ENCODE measurements around the gene TAF15.

TAF15 gene

DNA sequence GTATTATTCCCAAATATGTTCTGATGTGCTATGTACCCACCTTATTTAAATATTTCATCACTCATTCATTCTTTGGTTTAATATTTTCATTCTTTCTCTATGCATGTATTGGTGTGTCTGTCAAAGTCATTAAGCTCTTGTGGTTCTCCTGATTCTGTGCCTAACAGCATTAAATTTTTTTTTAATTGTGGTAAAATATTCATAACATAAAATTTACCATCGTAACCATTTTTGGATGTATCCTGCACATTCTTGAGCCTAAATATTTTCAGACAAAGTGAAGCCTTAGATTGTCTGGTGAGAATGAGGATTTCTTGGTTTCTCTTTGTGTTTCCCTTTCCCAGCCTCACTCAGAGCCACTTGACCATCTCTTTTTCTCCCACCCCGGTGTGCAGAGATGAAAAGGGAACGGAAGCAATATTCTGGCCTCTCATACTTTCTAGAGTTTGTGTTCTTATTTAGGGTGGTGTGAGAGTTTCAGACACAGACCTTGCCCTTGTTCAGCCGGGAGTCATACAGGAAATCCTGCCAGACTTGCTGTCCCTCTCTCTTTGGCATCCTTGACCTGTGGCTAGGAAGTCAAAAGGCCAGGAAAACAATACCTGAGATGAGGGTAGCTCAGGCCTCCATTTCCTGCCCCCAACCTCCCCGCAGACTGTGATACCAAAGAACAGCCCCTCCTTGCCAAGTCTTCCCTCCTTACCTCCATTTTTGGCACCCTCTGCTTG is 66.0 kb downstream of the TAF15 start:
- no peak for DNase-seq

DNA sequence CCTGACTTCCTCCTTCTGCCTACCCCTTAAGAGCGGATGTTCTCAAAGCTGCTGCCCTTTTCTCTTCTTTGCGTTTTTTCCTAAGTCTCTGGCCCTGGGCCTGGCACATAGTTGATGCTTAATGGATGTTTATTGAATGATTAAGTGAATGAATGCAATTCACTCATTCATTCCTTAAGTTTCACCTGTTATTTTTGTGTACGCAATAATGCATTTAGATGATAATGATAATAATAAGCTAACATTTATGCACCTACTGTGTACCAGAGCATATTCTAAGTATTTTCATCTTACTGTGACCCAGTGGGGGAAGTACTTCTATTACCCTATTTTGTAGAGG is 66.5 kb downstream of the TAF15 start:
- DNase-seq: no peak

DNA sequence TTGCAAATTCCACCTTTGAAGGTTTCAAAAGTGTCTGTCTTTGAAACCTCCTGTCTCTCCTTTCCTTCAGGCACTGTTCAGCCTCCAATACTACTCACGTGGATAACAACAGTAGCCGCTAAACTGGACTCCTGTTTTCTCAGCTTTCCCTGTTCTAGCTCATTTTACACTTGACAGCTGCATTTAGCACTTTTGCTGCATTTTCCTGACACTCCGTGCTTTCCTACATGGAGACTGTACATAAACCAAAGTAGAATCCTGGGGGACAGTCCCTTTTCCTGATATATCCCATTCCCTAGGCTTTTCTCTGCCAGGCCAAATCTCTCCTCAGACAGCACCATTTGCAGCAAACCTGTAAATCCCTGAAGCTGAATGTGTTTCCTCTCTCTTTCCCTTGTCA is 67.2 kb downstream of the TAF15 start:
- DNase-seq: no peak

DNA sequence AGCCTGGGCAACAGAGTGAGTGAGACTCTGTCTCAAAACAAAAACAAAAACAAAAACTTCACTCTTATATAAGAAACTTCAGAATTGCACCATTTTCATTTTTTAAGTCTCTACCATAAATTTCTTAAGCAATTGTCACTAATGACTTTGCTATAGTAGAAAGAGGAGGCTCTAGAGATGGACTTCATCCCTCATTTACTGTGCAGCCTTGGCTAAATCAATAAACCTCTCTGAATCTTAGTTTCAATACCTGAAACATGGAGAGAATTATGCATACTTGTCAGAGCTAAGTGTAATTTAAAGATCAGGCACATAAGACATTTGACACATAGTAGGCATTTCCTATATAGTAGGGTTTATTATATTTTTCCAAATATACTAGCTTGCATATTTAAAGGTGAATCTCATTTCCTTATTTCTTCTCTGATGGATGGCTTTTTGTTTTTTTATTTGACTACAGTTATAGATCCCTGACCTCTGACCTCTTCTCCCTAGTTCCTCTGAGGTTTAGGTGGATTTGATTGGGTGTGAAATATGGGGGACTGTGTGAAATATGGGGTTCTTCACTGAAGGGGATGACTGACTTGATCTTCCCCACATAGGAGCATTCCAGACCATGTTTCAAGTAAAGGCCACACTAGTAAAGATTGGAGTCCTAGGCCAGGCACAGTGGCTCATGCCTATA is 68.2 kb downstream of the TAF15 start:
- no peak for DNase-seq

DNA sequence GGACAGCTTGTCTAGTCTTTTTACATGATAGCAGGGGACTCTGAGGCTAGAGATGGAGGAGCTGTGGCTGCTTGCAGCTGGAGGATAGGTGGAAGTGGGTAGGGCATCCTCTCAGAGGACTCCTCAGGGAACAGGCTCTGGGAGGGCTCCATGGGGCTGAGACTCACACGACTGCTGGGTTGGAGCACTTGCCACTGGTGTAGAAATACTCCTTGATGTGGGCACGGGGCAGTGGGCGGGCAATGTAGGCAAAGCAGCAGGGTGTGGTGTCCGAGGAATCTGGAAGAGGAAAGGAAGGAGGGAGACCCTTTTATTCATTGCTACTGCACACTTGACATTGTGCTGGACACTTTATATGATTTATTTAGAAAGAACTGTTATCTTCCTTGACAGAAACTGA is 69.1 kb downstream of the TAF15 start:
- DNase-seq: no peak

DNA sequence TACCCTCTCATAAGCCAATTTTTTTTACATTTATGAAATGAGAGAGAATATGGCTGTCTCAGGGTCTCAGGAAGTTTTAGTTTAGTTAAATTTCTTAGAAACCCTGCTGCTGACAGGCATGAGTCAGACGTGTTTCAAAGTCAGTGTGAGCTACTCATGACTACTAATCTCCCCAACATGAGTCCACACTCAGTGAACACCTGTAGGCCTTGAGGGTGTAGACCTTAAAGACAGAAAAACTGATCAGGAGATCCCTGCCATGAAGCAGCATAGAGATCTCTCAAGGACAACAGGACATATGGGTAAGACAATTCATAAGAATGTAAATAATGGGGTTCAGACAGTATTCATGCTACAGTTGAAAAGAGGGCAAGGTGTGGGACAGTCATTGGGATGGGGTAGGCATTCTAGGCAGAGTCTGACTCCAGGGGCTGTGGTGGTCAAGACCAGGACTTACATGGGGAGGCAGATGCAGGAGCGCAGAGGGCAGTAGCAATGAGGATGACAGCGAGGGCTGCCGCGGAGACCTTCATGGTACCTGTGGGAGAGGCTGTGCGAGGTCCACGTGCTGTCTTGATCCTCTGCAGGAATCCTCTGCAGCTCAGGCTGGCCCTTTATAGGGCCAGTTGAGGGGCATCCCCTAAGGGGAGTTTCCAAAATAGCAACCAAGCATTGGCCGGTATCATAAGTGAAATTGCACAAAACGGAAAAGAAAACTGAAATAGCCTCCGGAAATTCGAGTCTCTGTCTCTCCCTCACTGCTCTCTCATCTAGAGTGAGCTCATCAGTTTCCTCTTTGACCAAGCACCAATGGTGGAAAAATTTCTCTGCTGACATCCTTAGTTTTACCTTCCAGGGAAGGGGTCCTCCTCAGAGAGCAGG is 70.7 kb downstream of the TAF15 start, which contains the start of gene CCL5:
TSS of gene CCL5 (minus strand) at position 588 of the 882 bp plus-strand sequence.
- DNase-seq: no peak

DNA sequence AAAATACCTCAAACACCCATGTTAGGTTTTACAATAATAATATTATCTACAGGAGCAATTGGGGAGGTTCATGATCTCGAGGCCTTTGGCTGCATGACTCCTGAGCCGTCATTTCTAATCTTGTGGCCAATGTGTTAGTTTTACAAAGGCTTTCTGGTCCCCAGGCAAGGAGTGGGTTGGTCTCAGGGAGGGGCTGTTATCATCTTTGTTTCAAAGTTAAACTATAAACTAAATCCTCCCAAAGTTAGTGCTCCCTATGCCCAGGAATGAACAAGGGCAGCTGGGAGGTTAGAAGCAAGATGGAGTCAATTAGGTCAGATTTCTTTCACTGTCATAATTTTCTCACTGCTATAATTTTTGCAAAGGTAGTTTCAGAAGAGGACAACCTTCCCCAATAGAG is 80.0 kb downstream of the TAF15 start:
- no peak for DNase-seq

DNA sequence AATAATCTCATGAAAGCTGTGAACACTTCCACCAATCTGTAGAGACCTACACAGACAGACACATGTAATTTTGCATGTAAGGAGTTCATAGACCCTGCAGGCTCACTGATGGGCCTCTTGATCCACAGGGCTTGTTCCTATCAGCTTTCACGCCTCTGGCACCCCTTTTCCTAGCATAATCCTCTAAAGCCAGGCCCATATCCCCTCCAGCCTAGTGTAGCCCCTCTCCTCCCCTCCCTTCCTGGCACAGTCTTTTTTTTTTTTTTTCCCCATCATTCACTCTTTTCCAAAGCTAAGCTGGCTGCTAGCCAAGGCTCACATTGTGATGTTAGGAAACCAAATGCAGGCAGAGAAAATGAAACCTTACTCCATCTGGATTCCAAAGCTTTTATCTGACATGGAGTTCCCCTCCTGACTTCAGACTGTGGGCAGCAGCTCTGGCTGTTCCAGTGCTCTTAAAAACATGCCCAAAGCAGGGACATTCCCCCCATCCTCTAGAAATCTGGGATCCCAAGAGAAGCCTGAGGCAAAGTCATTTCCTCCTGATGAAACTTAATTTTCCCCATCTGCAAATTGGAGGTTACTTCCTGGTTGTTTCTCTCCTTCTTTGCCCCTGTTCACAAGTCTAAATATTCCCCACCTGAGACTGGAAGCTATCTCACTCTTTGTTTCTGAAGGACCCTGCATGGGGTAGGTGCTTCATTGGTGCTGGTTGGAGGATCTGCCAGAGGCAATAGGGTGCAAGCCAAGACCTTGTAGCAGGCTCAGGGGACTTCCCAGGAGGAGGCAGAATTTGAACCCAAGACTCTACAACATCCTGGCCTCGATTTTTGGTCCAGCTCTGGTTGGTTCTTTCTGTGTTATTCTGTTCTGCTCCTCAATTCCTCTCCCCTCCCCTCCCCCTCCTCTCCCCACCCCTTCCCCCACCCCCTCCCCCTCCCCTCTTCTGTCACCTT is 80.8 kb downstream of the TAF15 start:
- DNase-seq: peak; percentile 20

DNA sequence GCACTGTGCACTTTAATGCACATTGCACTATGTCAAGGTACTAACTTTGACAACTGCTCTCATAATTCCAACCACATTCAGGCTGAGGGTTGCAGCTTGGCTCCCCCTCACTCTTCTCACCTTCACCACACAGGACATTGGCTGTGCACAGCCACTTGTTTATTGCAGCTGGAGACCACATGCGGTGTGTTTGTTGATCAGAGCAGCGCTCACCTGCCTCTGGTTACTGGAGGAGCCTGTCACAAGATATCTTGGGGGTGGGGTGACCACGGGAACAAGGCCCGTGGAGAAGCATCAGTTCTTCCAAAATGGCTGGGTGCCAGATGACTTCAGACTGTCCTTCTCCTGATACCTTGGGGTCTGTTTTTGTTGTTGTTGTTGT is 81.5 kb downstream of the TAF15 start:
- no peak for DNase-seq

DNA sequence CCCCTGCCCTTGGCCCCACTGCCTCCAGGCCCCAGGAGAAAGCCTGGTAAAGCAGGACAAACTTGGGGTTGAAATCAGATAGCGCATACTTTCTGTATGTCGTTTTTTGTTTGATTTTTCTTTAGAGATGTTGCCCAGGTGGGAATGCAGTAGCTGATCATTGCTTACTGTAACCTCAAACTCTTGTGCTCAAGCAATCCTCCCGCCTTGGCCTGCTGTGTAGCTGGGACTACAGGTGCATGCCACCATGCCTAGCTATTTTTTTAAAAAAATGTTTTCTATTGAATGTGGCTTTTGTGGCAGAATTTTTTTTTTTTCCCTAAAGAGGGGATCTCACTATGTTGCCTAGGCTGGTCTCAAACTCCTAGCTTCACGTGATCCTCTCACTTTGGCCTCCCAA is 82.0 kb downstream of the TAF15 start:
- DNase-seq: no peak

DNA sequence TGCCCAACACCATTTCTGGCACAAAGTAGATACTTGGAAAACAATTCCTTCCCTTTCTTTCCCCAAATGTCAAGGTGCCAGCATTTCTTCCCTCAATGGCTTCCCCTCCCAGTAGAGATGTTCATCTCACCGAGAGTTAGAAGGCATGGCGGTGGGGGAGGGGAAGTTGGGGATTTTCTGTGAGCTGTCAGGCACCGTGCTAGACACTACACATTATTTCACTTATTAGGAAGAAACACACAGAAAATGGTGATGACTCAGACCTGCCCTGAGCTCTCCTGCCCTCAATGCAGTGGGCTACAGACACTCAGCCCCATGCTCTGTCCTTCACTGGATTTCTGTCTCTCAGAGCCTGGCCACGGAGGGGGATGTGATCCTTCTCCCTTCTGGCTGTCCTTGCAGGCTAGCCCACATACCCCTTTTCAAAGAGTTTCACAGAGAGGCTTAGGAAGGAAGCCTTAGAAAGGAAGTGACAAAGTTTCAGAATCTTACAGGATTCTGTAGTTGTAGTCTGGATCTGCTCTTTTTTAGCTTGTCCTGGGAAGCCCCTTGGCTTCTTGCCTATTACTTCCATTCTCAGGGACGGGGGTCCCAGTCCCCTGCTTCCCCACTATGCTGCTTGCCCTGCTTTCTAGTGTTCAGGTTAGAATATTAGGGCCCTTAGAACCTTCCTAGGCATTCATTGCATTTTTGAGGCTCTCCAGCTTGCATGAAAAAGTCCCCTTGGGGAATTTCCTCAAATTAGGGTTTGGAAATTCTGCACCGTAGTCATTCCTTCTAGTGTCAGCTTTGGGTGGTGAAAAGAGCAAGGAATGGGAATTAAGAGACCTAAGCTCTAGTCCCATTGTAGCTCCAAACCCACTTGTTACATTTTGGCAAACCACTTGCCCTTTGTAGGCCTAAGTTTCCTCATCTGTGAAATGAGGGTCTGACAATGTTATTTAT is 83.1 kb downstream of the TAF15 start:
- no peak for DNase-seq

DNA sequence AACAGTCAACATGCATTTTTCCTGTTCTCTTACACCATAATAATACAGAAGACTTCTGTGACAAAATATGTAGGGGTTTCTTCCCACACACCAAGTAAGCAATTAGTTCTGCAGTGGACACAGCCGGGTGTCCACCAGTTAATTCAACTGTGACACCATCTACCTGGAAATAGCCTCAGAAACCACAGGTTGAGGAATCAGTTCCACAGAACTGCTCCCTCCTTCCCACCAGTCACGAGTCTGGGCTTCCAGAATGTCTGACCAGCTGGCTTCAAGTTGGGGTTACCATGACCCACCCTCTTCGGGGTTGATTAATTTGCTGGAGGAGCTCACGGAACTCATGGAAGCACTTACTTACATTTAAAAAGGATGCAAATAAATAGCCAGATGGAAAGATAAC is 84.5 kb downstream of the TAF15 start:
- no peak for DNase-seq

DNA sequence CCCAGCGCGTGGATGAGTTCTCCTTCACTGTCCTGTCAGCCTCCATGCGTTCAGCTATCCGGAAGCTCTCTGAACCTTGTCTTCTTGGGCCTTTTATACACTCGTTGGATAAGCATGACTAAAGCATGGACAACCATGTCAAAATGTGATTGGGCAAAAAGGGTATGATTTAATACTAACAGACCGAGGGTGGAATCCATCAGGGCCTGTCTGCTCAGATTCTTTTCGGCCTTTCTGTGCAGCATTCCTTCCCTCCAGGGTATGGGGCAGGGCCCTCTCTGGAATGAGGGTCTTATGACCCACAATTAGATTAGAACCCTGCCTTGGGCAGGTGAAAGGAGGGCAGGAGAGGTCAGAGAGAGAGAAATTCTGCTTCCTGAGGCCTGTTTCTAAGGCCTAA is 84.9 kb downstream of the TAF15 start:
- no peak for DNase-seq

DNA sequence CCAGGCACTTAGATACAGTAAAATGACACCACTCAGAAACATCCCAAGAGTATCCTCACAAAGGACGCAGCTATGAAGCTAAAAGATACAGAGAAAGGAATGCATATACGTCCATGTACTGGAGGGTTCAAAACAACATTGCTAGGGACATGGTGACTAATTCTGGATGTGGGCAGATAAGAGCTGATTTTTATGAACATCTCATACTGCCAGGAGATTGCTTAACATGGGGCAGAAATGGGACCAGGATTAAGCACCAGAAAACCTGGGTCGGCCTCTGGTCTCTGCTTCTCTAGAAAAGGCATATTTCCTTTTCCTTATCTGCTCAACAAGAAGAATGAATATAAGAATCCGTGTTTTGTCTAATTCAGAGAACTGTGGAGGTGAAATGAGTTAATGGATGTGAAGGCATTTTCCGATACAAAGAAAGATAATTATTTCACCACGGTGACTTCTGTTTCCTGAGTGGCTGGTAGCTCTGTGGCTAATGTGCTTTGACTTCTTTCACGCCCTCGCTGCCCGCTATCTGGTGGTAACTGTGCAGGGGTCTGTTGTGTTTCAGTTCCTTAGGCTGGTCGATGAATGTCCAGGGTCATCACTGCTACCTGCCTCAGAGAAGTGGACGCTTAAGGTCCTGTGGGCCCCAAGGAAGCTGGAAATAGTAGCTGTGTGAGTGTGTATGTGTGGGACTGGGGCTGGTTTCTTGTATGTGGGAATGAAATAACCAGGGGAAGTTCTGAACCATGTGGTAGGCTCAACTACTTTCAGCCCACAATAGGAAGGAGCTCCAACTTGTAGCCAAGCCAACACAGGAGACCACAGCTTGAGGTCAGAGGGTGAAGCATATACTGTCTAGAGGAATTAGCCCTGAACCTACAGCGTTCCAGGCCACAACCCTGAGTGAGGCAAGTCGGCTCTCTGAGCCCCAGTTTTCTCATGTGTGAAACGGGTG is 86.6 kb downstream of the TAF15 start:
- no peak for DNase-seq
